Vagina (tissue), 2 donors: Measurements from ENCODE around the gene FBXL14.

Source experiments
- POLR2A ChIP-seq, 2 donors: fragments of 450-650 bp; IDR thresholded peaks; one replicate each; pipeline ENCODE4 v1.6.1; 2017; ENCODE audit warnings: antibody characterized with exemption in 2 of 2, mild to moderate bottlenecking in 2 of 2, moderate library complexity in 2 of 2
- TF ChIP-seq, protein P1 (sequence below), 3 experiments: fragments of 450-650 bp in 2 of 3; fragments of 200-600 bp in 1 of 3; sonication (generic) in 1 of 3; IDR thresholded peaks; one replicate each; pipeline ENCODE4 v1.5.1; 2017 to 2019; ENCODE audit warnings: antibody characterized with exemption in 3 of 3, mild to moderate bottlenecking in 2 of 3, moderate library complexity in 2 of 3

DNA sequence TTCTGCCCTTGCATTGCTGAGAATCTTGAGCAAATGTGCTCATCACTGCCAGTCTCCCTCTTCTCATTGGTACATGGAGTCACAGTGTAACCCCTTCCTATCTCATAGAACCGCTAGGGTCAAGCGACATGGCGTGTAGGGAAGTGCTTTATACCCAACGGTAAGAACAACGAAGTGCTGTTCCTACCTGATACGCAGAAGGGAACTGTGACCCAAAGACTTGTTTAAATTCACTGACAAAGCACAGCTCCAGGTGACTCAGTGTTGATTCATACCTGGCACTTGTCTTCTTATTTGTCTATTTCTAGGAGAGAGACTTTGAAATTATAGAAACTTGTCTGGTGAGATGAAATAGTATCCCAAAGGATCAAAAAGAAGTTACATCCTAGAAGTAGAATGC is 53.7 kb downstream of the FBXL14 start:
- TF ChIP-seq, protein P1, sequence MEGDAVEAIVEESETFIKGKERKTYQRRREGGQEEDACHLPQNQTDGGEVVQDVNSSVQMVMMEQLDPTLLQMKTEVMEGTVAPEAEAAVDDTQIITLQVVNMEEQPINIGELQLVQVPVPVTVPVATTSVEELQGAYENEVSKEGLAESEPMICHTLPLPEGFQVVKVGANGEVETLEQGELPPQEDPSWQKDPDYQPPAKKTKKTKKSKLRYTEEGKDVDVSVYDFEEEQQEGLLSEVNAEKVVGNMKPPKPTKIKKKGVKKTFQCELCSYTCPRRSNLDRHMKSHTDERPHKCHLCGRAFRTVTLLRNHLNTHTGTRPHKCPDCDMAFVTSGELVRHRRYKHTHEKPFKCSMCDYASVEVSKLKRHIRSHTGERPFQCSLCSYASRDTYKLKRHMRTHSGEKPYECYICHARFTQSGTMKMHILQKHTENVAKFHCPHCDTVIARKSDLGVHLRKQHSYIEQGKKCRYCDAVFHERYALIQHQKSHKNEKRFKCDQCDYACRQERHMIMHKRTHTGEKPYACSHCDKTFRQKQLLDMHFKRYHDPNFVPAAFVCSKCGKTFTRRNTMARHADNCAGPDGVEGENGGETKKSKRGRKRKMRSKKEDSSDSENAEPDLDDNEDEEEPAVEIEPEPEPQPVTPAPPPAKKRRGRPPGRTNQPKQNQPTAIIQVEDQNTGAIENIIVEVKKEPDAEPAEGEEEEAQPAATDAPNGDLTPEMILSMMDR (IDR thresholded peaks at IDR 0.05) = no peak
- TF ChIP-seq POLR2A (IDR thresholded peaks at IDR 0.05) = no peak
